KMS-11 (cell line): ENCODE measurements around the gene YIPF5.

ENCODE experiments used
- H2AFZ ChIP-seq: fragments of 200-600 bp; sonication (generic); 2 replicates; pipeline ENCODE4 v1.6.1; 2016; ENCODE audit warnings: antibody characterized with exemption, mixed run types, low read depth
- H3K27ac ChIP-seq: fragments of 200-600 bp; sonication (generic); 2 replicates; pipeline ENCODE4 v1.6.1; 2016; ENCODE audit warnings: mild to moderate bottlenecking, mixed run types
- H3K27me3 ChIP-seq: fragments of 200-600 bp; sonication (generic); 2 replicates; pipeline ENCODE4 v1.6.1; 2017; ENCODE audit warnings: mild to moderate bottlenecking, low read depth, mixed run types, moderate library complexity; ENCODE audit not compliant: insufficient read depth
- H3K36me3 ChIP-seq: fragments of 200-600 bp; sonication (generic); 2 replicates; pipeline ENCODE4 v1.6.1; 2017; ENCODE audit warnings: mild to moderate bottlenecking, mixed run types; ENCODE audit not compliant: insufficient read depth
- H3K4me1 ChIP-seq: fragments of 200-600 bp; sonication (generic); 2 replicates; pipeline ENCODE4 v1.6.1; 2016; ENCODE audit warnings: mild to moderate bottlenecking, low read depth, mixed run types; ENCODE audit not compliant: poor library complexity, severe bottlenecking
- H3K4me2 ChIP-seq: fragments of 200-600 bp; sonication (generic); 2 replicates; pipeline ENCODE4 v1.7.0; 2016; ENCODE audit warnings: mild to moderate bottlenecking, mixed run types
- H3K4me3 ChIP-seq: fragments of 200-600 bp; sonication (generic); IDR thresholded peaks from 2 replicates; pipeline ENCODE4 v1.6.1; 2017; ENCODE audit warnings: low read depth, low read length, mixed read lengths; ENCODE audit not compliant: insufficient read depth
- H3K79me2 ChIP-seq: fragments of 200-600 bp; sonication (generic); 2 replicates; pipeline ENCODE4 v1.6.1; 2016; ENCODE audit warnings: low read depth, mixed run types; ENCODE audit not compliant: insufficient read depth
- H3K9ac ChIP-seq: fragments of 200-600 bp; sonication (generic); 2 replicates; pipeline ENCODE4 v1.6.1; 2016; ENCODE audit warnings: mild to moderate bottlenecking, mixed run types
- H4K20me1 ChIP-seq: fragments of 200-600 bp; sonication (generic); 2 replicates; pipeline ENCODE4 v1.6.1; 2016; ENCODE audit warnings: mild to moderate bottlenecking, mixed run types; ENCODE audit not compliant: insufficient read depth
- CTCF ChIP-seq: fragments of 200-600 bp; sonication (generic); conservative IDR thresholded peaks from 2 replicates; pipeline ENCODE4 v1.6.1; 2017; ENCODE audit warnings: low read depth, mild to moderate bottlenecking, antibody characterized with exemption, low read length, moderate library complexity, mixed read lengths

The YIPF5 gene

GRCh38 chr5:144121577-144121976 lies 48.9 kb downstream of the YIPF5 start:
- no peaks in the 10 kb centered on the region for H3K36me3 ChIP-seq

GRCh38 chr5:144120661-144121180 lies 49.7 kb downstream of the YIPF5 start:
- Histone ChIP-seq H3K9ac (no peak overlapping the region), H3K4me1 (no peaks in the 10 kb centered on the region), H3K27me3 (no peaks in the 10 kb centered on the region), H3K27ac (no peak overlapping the region), H3K4me3 (no peak overlapping the region), H3K4me2 (no peak overlapping the region), H3K36me3 (no peaks in the 10 kb centered on the region), H3K79me2 (no peaks in the 10 kb centered on the region), H4K20me1 (no peaks in the 10 kb centered on the region), H2AFZ (no peak overlapping the region)
- TF ChIP-seq CTCF = no peak

More at GRCh38 chr5:144121577-144121976, 48.9 kb downstream of the YIPF5 start:
- Histone ChIP-seq H3K79me2 (no peaks in the 10 kb centered on the region), H3K4me2 (no peak overlapping the region), H3K27me3 (no peaks in the 10 kb centered on the region), H3K9ac (no peak overlapping the region), H4K20me1 (no peaks in the 10 kb centered on the region), H2AFZ (no peak overlapping the region), H3K4me3 (no peak overlapping the region), H3K4me1 (no peaks in the 10 kb centered on the region), H3K27ac (no peak overlapping the region)
- TF ChIP-seq CTCF = no peak

GRCh38 chr5:144117412-144117811 lies 53.0 kb downstream of the YIPF5 start:
- H3K27ac ChIP-seq = no peak overlapping the region
- H3K4me2 ChIP-seq = no peak overlapping the region
- H3K36me3 ChIP-seq = no peaks in the 10 kb centered on the region
- no peaks in the 10 kb centered on the region for H3K27me3 ChIP-seq
- H4K20me1 ChIP-seq = no peaks in the 10 kb centered on the region
- no peak overlapping the region for H3K9ac ChIP-seq
- no peak for TF ChIP-seq CTCF
- no peaks in the 10 kb centered on the region for H3K4me1 ChIP-seq
- H3K4me3 ChIP-seq = no peak overlapping the region
- H2AFZ ChIP-seq = no peak overlapping the region
- H3K79me2 ChIP-seq = no peaks in the 10 kb centered on the region

GRCh38 chr5:144114571-144114970 lies 55.9 kb downstream of the YIPF5 start:
- H3K4me1 ChIP-seq = no peaks in the 10 kb centered on the region
- H4K20me1 ChIP-seq = no peaks in the 10 kb centered on the region
- H3K9ac ChIP-seq = no peak overlapping the region
- H3K36me3 ChIP-seq = no peaks in the 10 kb centered on the region
- no peak overlapping the region for H3K4me2 ChIP-seq
- H3K27ac ChIP-seq = no peak overlapping the region
- H3K4me3 ChIP-seq = no peak overlapping the region
- no peaks in the 10 kb centered on the region for H3K27me3 ChIP-seq
- H3K79me2 ChIP-seq = no peaks in the 10 kb centered on the region
- no peak overlapping the region for H2AFZ ChIP-seq
- no peak for TF ChIP-seq CTCF
